Progenitor cell of endocrine pancreas (in vitro differentiated cells): Measurements from ENCODE around the gene PARD3. TPM values are rescaled to one million over a fixed set of nuclear protein-coding genes. Genes with fewer than 3 reads are reported as not detected.

Source experiments
- DNase-seq: peaks from one replicate; pipeline ENCODE4 v3.0.0; 2021; ENCODE audit warnings: low spot score; ENCODE audit not compliant: unreplicated experiment
- H3K27ac Mint-ChIP-seq: 2 replicates; pipeline ENCODE4 v1.8.0; 2021; ENCODE audit warnings: mild to moderate bottlenecking, moderate library complexity, mixed read lengths
- H3K27me3 Mint-ChIP-seq: 2 replicates; pipeline ENCODE4 v1.8.0; 2021; ENCODE audit warnings: mixed read lengths
- H3K36me3 Mint-ChIP-seq: 2 replicates; pipeline ENCODE4 v1.8.0; 2022; ENCODE audit warnings: mixed read lengths; ENCODE audit not compliant: insufficient read depth
- H3K4me1 Mint-ChIP-seq: 2 replicates; pipeline ENCODE4 v1.8.0; 2021; ENCODE audit warnings: low read depth, mixed read lengths
- H3K4me3 Mint-ChIP-seq: 2 replicates; pipeline ENCODE4 v1.8.0; 2021; ENCODE audit warnings: low read depth, mild to moderate bottlenecking, moderate library complexity, mixed read lengths
- H3K9me3 Mint-ChIP-seq: 2 replicates; pipeline ENCODE4 v1.8.0; 2021; ENCODE audit warnings: low read depth, mixed read lengths
- CTCF ChIP-seq: fragments of 200-600 bp; sonication (generic); IDR thresholded peaks from one replicate; pipeline ENCODE4 v1.5.0; 2021; ENCODE audit warnings: antibody characterized with exemption, mild to moderate bottlenecking; ENCODE audit not compliant: unreplicated experiment
- total RNA-seq: library from RNA; stranded (reverse); gene quantifications from 2 replicates; pipeline ENCODE4 v1.2.1, GENCODE V29; 2021

The PARD3 gene
- total RNA-seq, 1 donor from 2014 or later: 85.3 TPM

- no peak for DNase-seq
- no peak for TF ChIP-seq CTCF
- Mint-ChIP-seq H3K9me3 (peaks cover 1% of the 10 kb centered on the region), H3K27me3 (no peaks in the 10 kb centered on the region), H3K4me1 (peaks cover 15% of the 10 kb centered on the region), H3K4me3 (no peak overlapping the region), H3K27ac (no peak overlapping the region), H3K36me3 (peaks cover 3% of the 10 kb centered on the region)
Measured at GRCh38 chr10:34526186-34526585, 288.9 kb downstream of the PARD3 start.

GRCh38 chr10:34524369-34525091 is 290.6 kb downstream of the PARD3 start:
- no peak for TF ChIP-seq CTCF
- Mint-ChIP-seq H3K27me3 (no peaks in the 10 kb centered on the region), H3K9me3 (peaks cover 4% of the 10 kb centered on the region), H3K36me3 (peaks cover 3% of the 10 kb centered on the region), H3K4me1 (peaks cover 17% of the 10 kb centered on the region), H3K4me3 (no peak overlapping the region), H3K27ac (no peak overlapping the region)
- no peak for DNase-seq

- H3K4me3 Mint-ChIP-seq: no peak overlapping the region
- peaks cover 8% of the 10 kb centered on the region for H3K9me3 Mint-ChIP-seq
- DNase-seq: no peak
- H3K4me1 Mint-ChIP-seq: peaks cover 10% of the 10 kb centered on the region
- H3K36me3 Mint-ChIP-seq: peaks cover 6% of the 10 kb centered on the region
- no peak overlapping the region for H3K27ac Mint-ChIP-seq
- H3K27me3 Mint-ChIP-seq: no peaks in the 10 kb centered on the region
- TF ChIP-seq CTCF: no peak
Measured at GRCh38 chr10:34523017-34523767, 291.9 kb downstream of the PARD3 start.

- Mint-ChIP-seq H3K4me1 (peaks cover 10% of the 10 kb centered on the region), H3K9me3 (peaks cover 8% of the 10 kb centered on the region), H3K36me3 (peaks cover 6% of the 10 kb centered on the region), H3K4me3 (no peak overlapping the region), H3K27ac (no peak overlapping the region), H3K27me3 (no peaks in the 10 kb centered on the region)
- no peak for TF ChIP-seq CTCF
- no peak for DNase-seq
Measured at GRCh38 chr10:34522546-34522945, 292.6 kb downstream of the PARD3 start.

- Mint-ChIP-seq H3K27ac (no peak overlapping the region), H3K4me3 (no peak overlapping the region)
- TF ChIP-seq CTCF: no peak
Measured at GRCh38 chr10:34520510-34520909, 294.6 kb downstream of the PARD3 start.

More at GRCh38 chr10:34520510-34520909, 294.6 kb downstream of the PARD3 start:
- peaks cover 7% of the 10 kb centered on the region for H3K4me1 Mint-ChIP-seq
- H3K9me3 Mint-ChIP-seq: peaks cover 8% of the 10 kb centered on the region
- peaks cover 9% of the 10 kb centered on the region for H3K36me3 Mint-ChIP-seq
- H3K27me3 Mint-ChIP-seq: no peaks in the 10 kb centered on the region
- DNase-seq: no peak
